ENCODE results near the gene TMEFF1.
"Not testable (repeated sequence)": the region's sequence is repeated elsewhere in the genome, so short reads cannot be mapped to it uniquely, and the experiment has no call there.

Gene TMEFF1

DNA sequence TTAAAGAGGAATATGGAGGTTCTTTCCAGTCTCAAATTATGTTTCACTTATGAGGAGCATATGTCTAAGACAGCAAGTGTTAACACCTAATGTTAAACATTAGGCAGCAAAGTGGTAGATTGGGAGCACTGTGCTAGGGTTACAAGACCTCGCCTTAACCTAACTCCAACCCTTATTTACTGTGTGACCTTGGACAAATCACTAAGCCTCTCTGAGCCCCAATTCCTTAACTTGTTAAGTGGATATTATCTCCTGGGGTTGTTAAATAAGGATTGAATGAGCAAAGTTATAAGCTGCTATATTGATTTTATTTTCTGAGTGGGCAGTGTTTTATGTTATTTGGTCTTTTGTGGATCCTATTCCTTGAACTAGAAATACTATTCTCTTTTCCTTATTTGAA lies 38.3 kb downstream of the TMEFF1 start:
- TF ChIP-seq, protein P1, sequence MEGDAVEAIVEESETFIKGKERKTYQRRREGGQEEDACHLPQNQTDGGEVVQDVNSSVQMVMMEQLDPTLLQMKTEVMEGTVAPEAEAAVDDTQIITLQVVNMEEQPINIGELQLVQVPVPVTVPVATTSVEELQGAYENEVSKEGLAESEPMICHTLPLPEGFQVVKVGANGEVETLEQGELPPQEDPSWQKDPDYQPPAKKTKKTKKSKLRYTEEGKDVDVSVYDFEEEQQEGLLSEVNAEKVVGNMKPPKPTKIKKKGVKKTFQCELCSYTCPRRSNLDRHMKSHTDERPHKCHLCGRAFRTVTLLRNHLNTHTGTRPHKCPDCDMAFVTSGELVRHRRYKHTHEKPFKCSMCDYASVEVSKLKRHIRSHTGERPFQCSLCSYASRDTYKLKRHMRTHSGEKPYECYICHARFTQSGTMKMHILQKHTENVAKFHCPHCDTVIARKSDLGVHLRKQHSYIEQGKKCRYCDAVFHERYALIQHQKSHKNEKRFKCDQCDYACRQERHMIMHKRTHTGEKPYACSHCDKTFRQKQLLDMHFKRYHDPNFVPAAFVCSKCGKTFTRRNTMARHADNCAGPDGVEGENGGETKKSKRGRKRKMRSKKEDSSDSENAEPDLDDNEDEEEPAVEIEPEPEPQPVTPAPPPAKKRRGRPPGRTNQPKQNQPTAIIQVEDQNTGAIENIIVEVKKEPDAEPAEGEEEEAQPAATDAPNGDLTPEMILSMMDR (IDR thresholded peaks at IDR 0.05; ENCODE audit: poor library complexity, severe bottlenecking), result no peak
- ATAC-seq (ENCODE audit: low read depth) (no peak), DNase-seq (ENCODE audit: low spot score) (no peak)
- no peaks in the 10 kb centered on the region for H3K4me1 ChIP-seq (ENCODE audit: insufficient read depth, poor library complexity, severe bottlenecking)
- no peaks in the 10 kb centered on the region for H3K36me3 ChIP-seq (ENCODE audit: low read depth)
- no peak overlapping the region for H3K27ac ChIP-seq (ENCODE audit: poor library complexity, severe bottlenecking)
- no peak overlapping the region for H3K4me3 ChIP-seq (ENCODE audit: severe bottlenecking)
- H3K27me3 ChIP-seq (ENCODE audit: insufficient read depth, poor library complexity, severe bottlenecking), result no peaks in the 10 kb centered on the region
- H3K9me3 ChIP-seq (ENCODE audit: severe bottlenecking), result no peaks in the 10 kb centered on the region

DNA sequence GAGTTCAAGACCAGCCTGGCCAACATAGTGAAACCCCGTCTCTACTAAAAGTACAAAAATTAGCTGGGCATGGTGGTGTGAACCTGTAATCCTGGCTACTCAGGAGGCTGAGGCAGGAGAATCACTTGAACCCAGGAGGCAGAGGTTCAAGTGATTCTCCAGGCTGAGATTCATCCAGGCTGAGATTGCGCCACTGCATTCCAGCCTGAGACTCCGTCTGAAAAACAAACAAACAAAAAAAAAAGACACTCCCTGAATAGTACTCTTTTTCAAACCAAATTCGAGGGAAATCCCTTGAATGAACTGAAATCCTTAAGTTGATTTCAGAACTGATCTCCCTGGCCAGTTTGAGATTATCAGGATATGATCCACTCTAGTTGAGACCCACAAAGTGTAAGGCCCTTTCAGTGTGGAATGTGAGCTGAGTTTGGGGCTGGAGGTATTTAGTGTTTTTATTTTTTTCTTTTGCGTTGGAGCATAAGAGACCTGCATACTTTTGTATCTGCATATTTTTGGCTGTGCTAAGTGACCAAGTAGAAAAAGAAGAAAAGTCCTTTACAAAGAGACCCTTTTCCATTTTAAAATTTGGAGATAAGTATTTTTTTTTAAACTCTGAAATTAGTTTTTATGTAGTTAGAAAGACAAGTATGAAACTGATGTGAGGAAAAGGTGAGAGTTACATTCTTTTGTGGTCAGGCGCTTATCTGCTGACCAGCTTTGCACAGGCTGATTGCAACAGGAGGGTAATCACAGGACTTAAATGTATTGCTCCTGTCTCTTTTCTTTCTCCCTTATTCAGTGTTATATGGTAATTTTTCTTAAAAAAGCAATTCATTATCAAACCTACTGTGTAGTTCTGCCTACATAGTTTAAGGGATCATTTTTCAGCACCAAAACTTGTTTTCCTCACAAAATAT lies 42.9 kb downstream of the TMEFF1 start:
- Histone ChIP-seq H3K4me3 (ENCODE audit: severe bottlenecking) (no peak overlapping the region), H3K27ac (ENCODE audit: poor library complexity, severe bottlenecking) (no peak overlapping the region), H3K36me3 (ENCODE audit: low read depth) (no peaks in the 10 kb centered on the region), H3K9me3 (ENCODE audit: severe bottlenecking) (no peaks in the 10 kb centered on the region), H3K4me1 (ENCODE audit: insufficient read depth, poor library complexity, severe bottlenecking) (no peaks in the 10 kb centered on the region), H3K27me3 (ENCODE audit: insufficient read depth, poor library complexity, severe bottlenecking) (no peaks in the 10 kb centered on the region)
- TF ChIP-seq, protein P1 (IDR thresholded peaks at IDR 0.05; ENCODE audit: poor library complexity, severe bottlenecking), result no peak
- ATAC-seq (ENCODE audit: low read depth) (no peak; the same call in 2 of the 3 replicates), DNase-seq (ENCODE audit: low spot score) (no peak)

DNA sequence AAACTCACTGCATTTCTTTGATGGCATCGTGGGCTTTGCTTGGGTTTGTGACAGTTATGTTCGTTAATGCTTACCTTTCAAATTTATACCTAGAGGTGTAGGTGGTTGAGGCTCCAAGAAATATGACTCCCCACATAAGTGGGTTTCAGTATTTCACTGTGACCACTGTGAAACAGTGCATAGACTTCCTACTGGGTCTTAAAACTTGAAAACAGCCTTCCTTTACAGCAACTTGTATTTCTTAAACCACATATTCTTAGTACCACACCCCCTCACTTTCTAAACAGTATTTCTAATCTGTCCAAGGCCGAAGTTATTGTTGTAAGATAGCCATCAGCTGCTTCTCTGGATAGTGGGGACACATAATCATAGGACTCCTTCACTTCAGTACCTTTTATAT lies 48.3 kb downstream of the TMEFF1 start:
- no peaks in the 10 kb centered on the region for H3K9me3 ChIP-seq (ENCODE audit: severe bottlenecking)
- DNase-seq (ENCODE audit: low spot score) (no peak), ATAC-seq (ENCODE audit: low read depth) (no peak)
- no peaks in the 10 kb centered on the region for H3K27me3 ChIP-seq (ENCODE audit: insufficient read depth, poor library complexity, severe bottlenecking)
- no peaks in the 10 kb centered on the region for H3K36me3 ChIP-seq (ENCODE audit: low read depth)
- no peak overlapping the region for H3K4me3 ChIP-seq (ENCODE audit: severe bottlenecking)
- H3K27ac ChIP-seq (ENCODE audit: poor library complexity, severe bottlenecking), result no peak overlapping the region
- TF ChIP-seq, protein P1 (IDR thresholded peaks at IDR 0.05; ENCODE audit: poor library complexity, severe bottlenecking), result no peak
- no peaks in the 10 kb centered on the region for H3K4me1 ChIP-seq (ENCODE audit: insufficient read depth, poor library complexity, severe bottlenecking)

DNA sequence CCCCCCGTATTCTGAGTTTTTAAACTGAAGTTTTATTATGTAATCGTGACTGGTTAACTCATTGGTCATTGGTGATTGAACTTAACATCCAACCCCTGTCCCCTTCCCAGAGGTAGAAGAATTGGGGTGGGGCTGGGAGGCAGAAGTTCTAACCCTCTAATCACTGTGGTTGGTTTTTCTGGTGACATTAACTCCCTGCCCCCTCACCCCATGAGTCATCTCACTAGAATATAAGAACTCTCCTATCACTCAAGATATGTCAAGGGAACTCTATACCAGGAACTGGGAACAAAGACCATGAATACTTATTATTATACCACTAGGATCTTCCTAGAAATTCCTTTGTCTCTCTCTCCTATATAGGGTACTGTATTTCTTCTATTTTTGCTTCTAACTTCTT lies 52.6 kb downstream of the TMEFF1 start:
- H3K36me3 ChIP-seq (ENCODE audit: low read depth), result no peaks in the 10 kb centered on the region
- DNase-seq (ENCODE audit: low spot score) (no peak), ATAC-seq (ENCODE audit: low read depth) (no peak)
- no peaks in the 10 kb centered on the region for H3K27me3 ChIP-seq (ENCODE audit: insufficient read depth, poor library complexity, severe bottlenecking)
- H3K4me1 ChIP-seq (ENCODE audit: insufficient read depth, poor library complexity, severe bottlenecking), result no peaks in the 10 kb centered on the region
- TF ChIP-seq, protein P1 (IDR thresholded peaks at IDR 0.05; ENCODE audit: poor library complexity, severe bottlenecking), result no peak
- no peak overlapping the region for H3K27ac ChIP-seq (ENCODE audit: poor library complexity, severe bottlenecking)
- no peak overlapping the region for H3K4me3 ChIP-seq (ENCODE audit: severe bottlenecking)
- no peaks in the 10 kb centered on the region for H3K9me3 ChIP-seq (ENCODE audit: severe bottlenecking)

- H3K4me3 ChIP-seq (ENCODE audit: severe bottlenecking); ATAC-seq (ENCODE audit: low read depth); DNase-seq (ENCODE audit: low spot score); H3K27ac ChIP-seq (ENCODE audit: poor library complexity, severe bottlenecking); H3K4me1 ChIP-seq (ENCODE audit: insufficient read depth, poor library complexity, severe bottlenecking); H3K27me3 ChIP-seq (ENCODE audit: insufficient read depth, poor library complexity, severe bottlenecking); H3K36me3 ChIP-seq (ENCODE audit: low read depth); H3K9me3 ChIP-seq (ENCODE audit: severe bottlenecking): not testable (repeated sequence)
Observed at GRCh38 chr9:100527180-100527794, 54.3 kb downstream of the TMEFF1 start.

All from RWPE2 (cell line).